Neural cell (in vitro differentiated cells): ENCODE data around the gene TRIM44.

ENCODE experiments used
- CTCF ChIP-seq: fragments of 450-650 bp; IDR thresholded peaks from 2 replicates; pipeline ENCODE4 v1.5.1; 2014; ENCODE audit warnings: antibody characterized with exemption, mild to moderate bottlenecking, moderate library complexity; ENCODE audit not compliant: poor library complexity, severe bottlenecking
- EP300 ChIP-seq: fragments of 450-650 bp; conservative IDR thresholded peaks from 2 replicates; pipeline ENCODE4 v1.6.1; 2014; ENCODE audit warnings: antibody characterized with exemption, mild to moderate bottlenecking, moderate library complexity; ENCODE audit not compliant: poor library complexity, severe bottlenecking
- EZH2 ChIP-seq: fragments of 200-600, 300-800 bp; shearing (Covaris generic), sonication (generic); IDR thresholded peaks from 2 replicates; pipeline ENCODE4 v1.6.1; 2014; ENCODE audit warnings: antibody characterized with exemption, low read length, borderline replicate concordance, mild to moderate bottlenecking; ENCODE audit not compliant: insufficient read depth, poor library complexity, severe bottlenecking
- MXI1 ChIP-seq: fragments of 450-650 bp; conservative IDR thresholded peaks from 2 replicates; pipeline ENCODE4 v1.6.1; 2014; ENCODE audit warnings: antibody characterized with exemption, mild to moderate bottlenecking; ENCODE audit not compliant: poor library complexity, severe bottlenecking
- POLR2AphosphoS5 ChIP-seq: IDR thresholded peaks from 2 replicates; pipeline ENCODE4 v1.6.1; 2012
- RAD21 ChIP-seq: fragments of 450-650 bp; conservative IDR thresholded peaks from 2 replicates; pipeline ENCODE4 v1.6.1; 2014; ENCODE audit warnings: antibody characterized with exemption, mild to moderate bottlenecking, moderate library complexity
- REST ChIP-seq: IDR thresholded peaks from 2 replicates; pipeline ENCODE4 v1.6.1; 2012; ENCODE audit warnings: borderline replicate concordance
- SMC3 ChIP-seq: fragments of 450-650 bp; conservative IDR thresholded peaks from 2 replicates; pipeline ENCODE4 v1.6.1; 2014; ENCODE audit warnings: antibody characterized with exemption, mild to moderate bottlenecking, moderate library complexity; ENCODE audit not compliant: poor library complexity
- TAF1 ChIP-seq: IDR thresholded peaks from 2 replicates; pipeline ENCODE4 v1.6.1; 2012; ENCODE audit warnings: low read depth

DNA sequence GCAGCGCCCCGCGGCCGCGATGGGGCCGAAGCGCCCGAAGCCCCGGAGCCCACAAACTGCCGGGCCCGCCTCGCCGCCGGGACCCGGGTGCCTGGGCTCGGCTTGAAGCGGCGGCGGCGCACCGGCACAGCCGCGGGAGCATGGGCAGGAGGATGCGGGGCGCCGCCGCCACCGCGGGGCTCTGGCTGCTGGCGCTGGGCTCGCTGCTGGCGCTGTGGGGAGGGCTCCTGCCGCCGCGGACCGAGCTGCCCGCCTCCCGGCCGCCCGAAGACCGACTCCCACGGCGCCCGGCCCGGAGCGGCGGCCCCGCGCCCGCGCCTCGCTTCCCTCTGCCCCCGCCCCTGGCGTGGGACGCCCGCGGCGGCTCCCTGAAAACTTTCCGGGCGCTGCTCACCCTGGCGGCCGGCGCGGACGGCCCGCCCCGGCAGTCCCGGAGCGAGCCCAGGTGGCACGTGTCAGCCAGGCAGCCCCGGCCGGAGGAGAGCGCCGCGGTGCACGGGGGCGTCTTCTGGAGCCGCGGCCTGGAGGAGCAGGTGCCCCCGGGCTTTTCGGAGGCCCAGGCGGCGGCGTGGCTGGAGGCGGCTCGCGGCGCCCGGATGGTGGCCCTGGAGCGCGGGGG, 44.0 kb upstream of the TRIM44 start:
- TF ChIP-seq EZH2, result no peak
- TF ChIP-seq CTCF, result no peak
- TF ChIP-seq EP300, result no peak
- no peak for TF ChIP-seq RAD21
- TF ChIP-seq REST, result no peak
- TF ChIP-seq SMC3, result no peak
- TF ChIP-seq TAF1, result no peak
- no peak for TF ChIP-seq POLR2AphosphoS5
- TF ChIP-seq MXI1, result peak; percentile 58
